ENCODE data around the gene FTO.
"Not testable (repeated sequence)": the region's sequence is repeated elsewhere in the genome, so short reads cannot be mapped to it uniquely, and the experiment has no call there.

Gene FTO

GRCh38 chr16:53886482-53887378, 182.8 kb downstream of the FTO start:
- Histone ChIP-seq H3K9ac (ENCODE audit: low read length) (no peak overlapping the region), H3K36me3 (ENCODE audit: control insufficient read depth, insufficient read depth, low read length) (no peaks in the 10 kb centered on the region), H3K4me1 (ENCODE audit: control insufficient read depth, insufficient read depth, low read length) (no peaks in the 10 kb centered on the region), H3K4me3 (ENCODE audit: low read depth, low read length) (no peak overlapping the region), H3K9me3 (ENCODE audit: control insufficient read depth, insufficient read depth, low read depth, low read length) (no peaks in the 10 kb centered on the region), H3K27me3 (ENCODE audit: control insufficient read depth, insufficient read depth, low read length) (no peaks in the 10 kb centered on the region), H3K27ac (ENCODE audit: low read depth, low read length) (no peak overlapping the region)

DNA sequence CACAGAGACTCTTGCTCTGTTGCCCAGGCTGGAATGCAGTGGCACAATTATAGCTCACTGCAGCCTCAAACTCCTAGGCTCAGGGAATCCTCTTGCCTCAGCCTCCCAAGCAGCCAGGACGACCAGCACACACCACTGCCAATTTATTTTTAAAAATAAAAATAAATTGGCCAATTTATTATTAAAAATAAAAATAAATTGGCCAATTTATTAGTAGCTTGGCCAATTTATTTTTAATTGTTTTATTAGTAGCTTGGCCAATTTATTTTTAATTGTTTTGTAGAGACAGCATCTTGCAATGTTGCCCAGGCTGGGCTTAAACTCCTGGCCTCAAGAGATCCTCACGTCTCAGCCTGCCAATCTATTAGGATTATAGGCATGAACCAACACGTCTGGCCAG, 184.3 kb downstream of the FTO start:
- no peak overlapping the region for H3K9ac ChIP-seq (ENCODE audit: low read length)
- H3K27me3 ChIP-seq (ENCODE audit: control insufficient read depth, insufficient read depth, low read length) = no peaks in the 10 kb centered on the region
- H3K27ac ChIP-seq (ENCODE audit: low read depth, low read length) = no peak overlapping the region
- no peaks in the 10 kb centered on the region for H3K9me3 ChIP-seq (ENCODE audit: control insufficient read depth, insufficient read depth, low read depth, low read length)
- no peaks in the 10 kb centered on the region for H3K36me3 ChIP-seq (ENCODE audit: control insufficient read depth, insufficient read depth, low read length)
- peaks cover 3% of the 10 kb centered on the region; the same call in 1 of the 2 replicates for H3K4me1 ChIP-seq (ENCODE audit: control insufficient read depth, insufficient read depth, low read length)
- no peak overlapping the region for H3K4me3 ChIP-seq (ENCODE audit: low read depth, low read length)

DNA sequence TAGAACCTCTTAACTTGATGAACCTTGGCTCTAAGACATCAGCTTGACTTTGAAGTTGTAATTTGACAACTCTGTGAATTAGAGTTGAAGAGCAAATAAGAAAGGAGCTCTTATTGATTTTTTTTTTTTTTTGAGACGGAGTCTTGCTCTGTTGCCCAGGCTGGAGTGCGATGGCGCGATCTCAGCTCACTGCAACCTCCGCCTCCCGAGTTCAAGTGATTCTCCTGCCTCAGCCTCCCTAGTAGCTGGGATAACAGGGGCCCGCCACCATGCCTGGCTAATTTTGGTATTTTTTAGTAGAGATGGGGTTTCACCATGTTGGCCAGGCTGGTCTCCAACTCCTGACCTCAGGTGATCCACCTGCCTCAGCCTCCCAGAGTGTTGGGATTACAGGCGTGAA, 186.9 kb downstream of the FTO start:
- H3K4me3 ChIP-seq (ENCODE audit: low read depth, low read length); H3K9ac ChIP-seq (ENCODE audit: low read length); H3K4me1 ChIP-seq (ENCODE audit: control insufficient read depth, insufficient read depth, low read length); H3K27me3 ChIP-seq (ENCODE audit: control insufficient read depth, insufficient read depth, low read length); H3K27ac ChIP-seq (ENCODE audit: low read depth, low read length); H3K9me3 ChIP-seq (ENCODE audit: control insufficient read depth, insufficient read depth, low read depth, low read length); H3K36me3 ChIP-seq (ENCODE audit: control insufficient read depth, insufficient read depth, low read length): not testable (repeated sequence)

- no peak overlapping the region for H3K9ac ChIP-seq (ENCODE audit: low read length)
- H3K36me3 ChIP-seq (ENCODE audit: control insufficient read depth, insufficient read depth, low read length) = no peaks in the 10 kb centered on the region
- H3K4me3 ChIP-seq (ENCODE audit: low read depth, low read length) = no peak overlapping the region
- H3K27ac ChIP-seq (ENCODE audit: low read depth, low read length) = no peak overlapping the region
- no peaks in the 10 kb centered on the region for H3K27me3 ChIP-seq (ENCODE audit: control insufficient read depth, insufficient read depth, low read length)
- H3K9me3 ChIP-seq (ENCODE audit: control insufficient read depth, insufficient read depth, low read depth, low read length) = no peaks in the 10 kb centered on the region
- H3K4me1 ChIP-seq (ENCODE audit: control insufficient read depth, insufficient read depth, low read length) = peaks cover 7% of the 10 kb centered on the region; the same call in 1 of the 2 replicates
These were observed 187.6 kb downstream of the FTO start for GRCh38 chr16:53891409-53892139.

GRCh38 chr16:53892155-53892554, 188.2 kb downstream of the FTO start:
- Histone ChIP-seq H3K27ac (ENCODE audit: low read depth, low read length) (no peak overlapping the region), H3K4me1 (ENCODE audit: control insufficient read depth, insufficient read depth, low read length) (peaks cover 7% of the 10 kb centered on the region; the same call in 1 of the 2 replicates), H3K9me3 (ENCODE audit: control insufficient read depth, insufficient read depth, low read depth, low read length) (no peaks in the 10 kb centered on the region), H3K27me3 (ENCODE audit: control insufficient read depth, insufficient read depth, low read length) (no peaks in the 10 kb centered on the region), H3K9ac (ENCODE audit: low read length) (no peak overlapping the region), H3K36me3 (ENCODE audit: control insufficient read depth, insufficient read depth, low read length) (no peaks in the 10 kb centered on the region), H3K4me3 (ENCODE audit: low read depth, low read length) (no peak overlapping the region)

- no peak overlapping the region for H3K9ac ChIP-seq (ENCODE audit: low read length)
- H3K27me3 ChIP-seq (ENCODE audit: control insufficient read depth, insufficient read depth, low read length) = no peaks in the 10 kb centered on the region
- no peak overlapping the region for H3K4me3 ChIP-seq (ENCODE audit: low read depth, low read length)
- H3K4me1 ChIP-seq (ENCODE audit: control insufficient read depth, insufficient read depth, low read length) = peaks cover 7% of the 10 kb centered on the region; the same call in 1 of the 2 replicates
- no peak overlapping the region for H3K27ac ChIP-seq (ENCODE audit: low read depth, low read length)
- no peaks in the 10 kb centered on the region for H3K9me3 ChIP-seq (ENCODE audit: control insufficient read depth, insufficient read depth, low read depth, low read length)
- H3K36me3 ChIP-seq (ENCODE audit: control insufficient read depth, insufficient read depth, low read length) = no peaks in the 10 kb centered on the region
These were observed 189.9 kb downstream of the FTO start for GRCh38 chr16:53893731-53894435.

DNA sequence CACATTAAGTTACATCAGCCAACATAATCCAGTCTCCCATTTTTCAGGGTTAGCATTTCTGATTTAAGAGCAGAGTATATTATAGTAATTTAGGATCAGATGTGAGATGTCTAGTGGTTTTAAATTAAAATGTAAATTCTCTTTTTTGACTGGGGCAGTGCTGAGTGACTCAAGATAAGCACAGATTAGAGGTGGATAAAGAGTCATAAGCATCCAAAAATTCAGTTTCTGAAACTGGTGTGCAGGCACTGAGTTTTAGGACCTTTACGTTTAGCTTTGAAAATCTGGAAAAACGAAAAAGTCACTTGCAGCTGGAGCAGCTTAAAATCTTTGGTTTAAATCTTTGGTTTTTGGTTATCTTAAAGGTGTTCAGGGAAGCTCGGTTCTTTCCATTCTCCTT, 190.7 kb downstream of the FTO start:
- peaks cover 7% of the 10 kb centered on the region; the same call in 1 of the 2 replicates for H3K4me1 ChIP-seq (ENCODE audit: control insufficient read depth, insufficient read depth, low read length)
- no peaks in the 10 kb centered on the region for H3K9me3 ChIP-seq (ENCODE audit: control insufficient read depth, insufficient read depth, low read depth, low read length)
- no peak overlapping the region for H3K27ac ChIP-seq (ENCODE audit: low read depth, low read length)
- H3K27me3 ChIP-seq (ENCODE audit: control insufficient read depth, insufficient read depth, low read length) = no peaks in the 10 kb centered on the region
- no peaks in the 10 kb centered on the region for H3K36me3 ChIP-seq (ENCODE audit: control insufficient read depth, insufficient read depth, low read length)
- H3K9ac ChIP-seq (ENCODE audit: low read length) = no peak overlapping the region
- no peak overlapping the region for H3K4me3 ChIP-seq (ENCODE audit: low read depth, low read length)

DNA sequence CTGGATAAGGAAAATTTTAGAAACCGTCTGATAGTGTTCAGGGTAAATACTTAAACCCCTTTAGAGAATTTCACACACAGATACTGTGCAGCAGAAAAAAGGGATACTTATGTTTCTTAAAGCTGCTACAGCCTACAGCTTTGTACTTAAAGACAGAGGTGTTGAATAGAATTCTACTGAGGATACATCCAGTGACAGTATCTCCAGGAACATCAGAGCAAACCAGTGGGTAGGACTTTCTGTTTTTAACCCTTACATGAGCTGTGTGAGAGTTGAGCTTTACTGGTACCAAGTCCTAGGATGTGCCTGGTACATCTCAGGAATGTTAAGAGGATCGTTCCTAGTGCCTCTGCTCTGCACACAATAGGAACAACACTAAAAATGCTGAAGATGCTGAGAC, 191.5 kb downstream of the FTO start:
- H3K27me3 ChIP-seq (ENCODE audit: control insufficient read depth, insufficient read depth, low read length) = no peaks in the 10 kb centered on the region
- H3K36me3 ChIP-seq (ENCODE audit: control insufficient read depth, insufficient read depth, low read length) = no peaks in the 10 kb centered on the region
- H3K4me3 ChIP-seq (ENCODE audit: low read depth, low read length) = no peak overlapping the region
- no peak overlapping the region for H3K9ac ChIP-seq (ENCODE audit: low read length)
- H3K27ac ChIP-seq (ENCODE audit: low read depth, low read length) = no peak overlapping the region
- H3K4me1 ChIP-seq (ENCODE audit: control insufficient read depth, insufficient read depth, low read length) = peaks cover 7% of the 10 kb centered on the region; the same call in 1 of the 2 replicates
- H3K9me3 ChIP-seq (ENCODE audit: control insufficient read depth, insufficient read depth, low read depth, low read length) = no peaks in the 10 kb centered on the region

GRCh38 chr16:53895851-53896250, 191.9 kb downstream of the FTO start:
- H3K27me3 ChIP-seq (ENCODE audit: control insufficient read depth, insufficient read depth, low read length) = no peaks in the 10 kb centered on the region
- H3K4me1 ChIP-seq (ENCODE audit: control insufficient read depth, insufficient read depth, low read length) = peaks cover 7% of the 10 kb centered on the region; the same call in 1 of the 2 replicates
- no peaks in the 10 kb centered on the region for H3K9me3 ChIP-seq (ENCODE audit: control insufficient read depth, insufficient read depth, low read depth, low read length)
- no peak overlapping the region for H3K9ac ChIP-seq (ENCODE audit: low read length)
- H3K27ac ChIP-seq (ENCODE audit: low read depth, low read length) = no peak overlapping the region
- H3K36me3 ChIP-seq (ENCODE audit: control insufficient read depth, insufficient read depth, low read length) = no peaks in the 10 kb centered on the region
- H3K4me3 ChIP-seq (ENCODE audit: low read depth, low read length) = no peak overlapping the region

- Histone ChIP-seq H3K27ac (ENCODE audit: low read depth, low read length) (no peak overlapping the region), H3K27me3 (ENCODE audit: control insufficient read depth, insufficient read depth, low read length) (no peaks in the 10 kb centered on the region), H3K9ac (ENCODE audit: low read length) (no peak overlapping the region), H3K9me3 (ENCODE audit: control insufficient read depth, insufficient read depth, low read depth, low read length) (no peaks in the 10 kb centered on the region), H3K4me3 (ENCODE audit: low read depth, low read length) (no peak overlapping the region), H3K36me3 (ENCODE audit: control insufficient read depth, insufficient read depth, low read length) (no peaks in the 10 kb centered on the region), H3K4me1 (ENCODE audit: control insufficient read depth, insufficient read depth, low read length) (peaks cover 7% of the 10 kb centered on the region; the same call in 1 of the 2 replicates)
These were observed 192.8 kb downstream of the FTO start for GRCh38 chr16:53896722-53897121.

Data from HUES6 (cell line).